GM19035 (cell line): ENCODE data around the gene PKIB.
"Not testable (repeated sequence)": the region's sequence is repeated elsewhere in the genome, so short reads cannot be mapped to it uniquely, and the experiment has no call there.

Experiments used
- ATAC-seq: cut with Tn5 transposase; IDR thresholded peaks from one replicate; pipeline ENCODE4 v1.9.1; 2021; ENCODE audit not compliant: unreplicated experiment

Gene PKIB

GRCh38 chr6:122620428-122620827 is 10.2 kb downstream of the PKIB start:
- no peak for ATAC-seq

DNA sequence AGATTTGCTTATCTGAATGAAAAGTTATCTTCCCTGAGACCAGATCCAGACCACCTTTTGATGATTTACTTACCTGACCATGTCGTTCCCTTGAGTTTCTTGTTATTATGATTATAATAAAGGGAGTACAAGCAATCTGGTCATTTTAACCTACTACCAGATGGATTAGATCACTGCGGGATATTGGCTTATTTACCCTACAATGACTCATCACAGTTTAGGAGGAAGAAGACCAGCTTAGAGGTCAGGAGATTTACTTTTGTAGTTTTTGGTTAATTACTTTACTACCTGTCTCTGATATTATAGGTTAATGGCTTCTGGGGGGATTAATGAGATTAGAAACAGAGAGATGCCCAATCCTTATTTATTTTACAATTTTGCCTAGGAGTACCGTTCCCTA is 10.7 kb downstream of the PKIB start:
- ATAC-seq = no peak

DNA sequence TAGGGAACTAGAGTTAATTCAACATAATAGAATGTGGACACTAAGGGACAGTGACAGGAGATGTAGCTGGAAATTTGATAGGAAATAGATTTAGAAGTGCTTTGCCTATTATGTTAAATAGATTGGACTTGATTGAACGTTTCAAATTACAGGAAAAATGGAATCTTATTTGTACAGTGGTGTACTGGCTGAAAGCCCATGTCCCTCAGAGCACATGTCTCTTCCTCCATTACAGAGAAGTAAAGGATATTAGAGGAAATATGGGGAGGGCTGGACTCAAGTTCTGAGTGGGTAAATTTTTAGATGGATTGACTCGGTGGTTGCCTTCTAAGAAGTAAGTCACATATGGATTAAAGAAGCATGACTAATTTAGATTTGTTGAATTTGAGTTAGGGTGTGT is 11.4 kb downstream of the PKIB start:
- ATAC-seq = no peak

GRCh38 chr6:122622479-122622878 is 12.3 kb downstream of the PKIB start:
- ATAC-seq = no peak

GRCh38 chr6:122623279-122623678 is 13.1 kb downstream of the PKIB start:
- ATAC-seq = no peak

GRCh38 chr6:122624853-122625252 is 14.6 kb downstream of the PKIB start:
- no peak for ATAC-seq

- ATAC-seq = no peak
Observed at GRCh38 chr6:122628714-122629113, 18.5 kb downstream of the PKIB start.

GRCh38 chr6:122631571-122632249 is 21.5 kb downstream of the PKIB start:
- no peak for ATAC-seq

GRCh38 chr6:122640366-122640765 is 30.2 kb downstream of the PKIB start:
- ATAC-seq = no peak

DNA sequence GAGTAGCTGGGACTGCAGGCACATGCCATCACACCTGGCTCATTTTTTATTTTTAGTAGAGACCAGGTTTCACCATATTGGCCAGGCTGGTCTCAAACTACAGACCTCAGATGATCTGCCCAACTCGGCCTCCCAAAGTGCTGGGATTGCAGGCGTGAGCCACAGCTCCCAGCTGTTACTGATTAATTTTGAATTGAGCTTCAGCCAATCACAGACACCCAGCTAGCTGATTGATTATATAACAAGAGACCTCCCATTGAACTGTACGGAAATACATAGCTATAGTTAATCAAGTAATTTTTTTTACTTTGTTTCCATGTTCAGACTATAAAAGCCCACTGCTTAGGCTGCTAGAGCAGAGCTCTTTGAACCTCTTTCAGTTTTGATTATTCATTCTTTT is 31.6 kb downstream of the PKIB start:
- no peak for ATAC-seq

GRCh38 chr6:122642604-122643003 is 32.4 kb downstream of the PKIB start:
- ATAC-seq = not testable (repeated sequence)

- no peak for ATAC-seq
Observed at GRCh38 chr6:122645256-122645655, 35.1 kb downstream of the PKIB start.

DNA sequence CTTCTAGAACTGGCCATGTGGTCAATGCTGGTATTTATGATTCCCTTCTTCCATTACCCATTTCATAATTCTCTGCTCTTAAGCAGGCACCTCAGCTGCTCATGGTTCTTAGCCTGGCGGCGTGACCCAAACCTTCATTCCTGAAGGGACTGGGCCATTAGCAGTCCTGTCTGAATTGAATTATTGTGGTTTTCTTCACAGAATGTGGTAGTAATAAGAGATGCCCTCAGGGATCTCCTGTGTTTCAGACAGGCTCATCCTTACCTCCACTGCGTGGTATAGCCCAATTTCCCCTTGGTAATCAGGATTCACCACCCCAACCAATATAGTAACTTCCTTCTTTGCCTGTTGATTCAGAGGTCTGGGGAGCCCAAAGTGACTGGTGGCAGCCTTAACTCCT is 37.6 kb downstream of the PKIB start:
- ATAC-seq = no peak

GRCh38 chr6:122648726-122649125 is 38.5 kb downstream of the PKIB start:
- ATAC-seq = no peak

DNA sequence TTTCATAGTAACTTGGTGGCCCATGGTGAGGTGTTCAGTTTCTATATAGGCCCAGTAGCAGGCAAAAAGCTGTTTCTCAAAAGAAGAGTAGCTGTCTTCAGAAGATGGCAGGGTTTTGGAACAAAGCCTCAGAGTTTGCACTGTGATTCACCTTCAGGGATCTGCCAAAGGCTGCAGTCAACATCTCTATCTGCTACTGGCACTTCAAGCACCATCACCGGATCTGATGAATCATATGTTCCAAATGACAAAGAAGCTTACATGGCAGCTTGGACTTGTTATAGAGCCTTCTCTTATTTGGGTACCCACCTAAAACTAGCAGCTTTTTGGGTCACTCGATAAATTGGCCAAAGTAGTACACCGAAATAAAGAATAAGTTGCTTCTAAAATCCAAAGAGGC is 39.5 kb downstream of the PKIB start:
- ATAC-seq = no peak

- ATAC-seq = no peak
Observed at GRCh38 chr6:122650403-122650802, 40.2 kb downstream of the PKIB start.

DNA sequence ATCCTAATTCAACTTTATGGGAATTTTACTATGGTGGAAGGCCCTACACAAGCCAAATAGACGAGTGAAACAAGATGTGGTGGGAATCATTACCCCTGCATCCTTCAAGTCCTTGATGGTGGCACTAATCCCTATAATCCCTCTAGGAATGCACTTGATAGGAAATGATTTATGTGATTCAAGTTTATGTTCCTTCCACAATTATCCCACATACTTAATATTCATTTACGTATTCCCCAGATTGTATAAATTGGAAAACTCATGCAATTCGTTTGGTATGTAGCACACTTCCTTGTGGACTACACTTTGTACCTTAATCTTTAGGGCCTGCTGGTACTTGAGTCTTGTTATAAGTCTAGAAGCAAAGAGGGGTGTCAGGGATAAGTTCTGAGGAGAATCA is 40.8 kb downstream of the PKIB start:
- no peak for ATAC-seq

DNA sequence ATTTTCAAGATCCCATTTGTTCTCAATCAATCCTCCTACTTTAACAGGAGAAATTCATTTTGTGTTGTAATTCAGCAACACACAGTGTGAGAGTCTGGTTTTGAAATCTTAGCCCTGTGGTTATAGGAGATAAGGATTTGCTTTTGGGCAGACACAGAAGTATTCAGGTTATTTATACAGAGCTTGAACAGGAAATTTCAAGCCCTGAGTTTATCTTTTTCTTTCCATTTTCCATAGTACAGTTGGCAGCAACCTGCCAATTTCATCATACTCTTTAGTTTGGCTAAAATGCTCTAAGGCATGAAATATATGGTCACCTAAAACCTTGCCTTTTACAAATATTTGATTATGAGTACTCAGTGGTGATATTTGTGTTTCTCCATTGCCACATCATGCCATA is 41.4 kb downstream of the PKIB start:
- ATAC-seq = no peak

GRCh38 chr6:122652431-122652830 is 42.2 kb downstream of the PKIB start:
- ATAC-seq = no peak

- no peak for ATAC-seq
Observed at GRCh38 chr6:122653094-122653493, 42.9 kb downstream of the PKIB start.

GRCh38 chr6:122654012-122654411 is 43.8 kb downstream of the PKIB start:
- no peak for ATAC-seq

DNA sequence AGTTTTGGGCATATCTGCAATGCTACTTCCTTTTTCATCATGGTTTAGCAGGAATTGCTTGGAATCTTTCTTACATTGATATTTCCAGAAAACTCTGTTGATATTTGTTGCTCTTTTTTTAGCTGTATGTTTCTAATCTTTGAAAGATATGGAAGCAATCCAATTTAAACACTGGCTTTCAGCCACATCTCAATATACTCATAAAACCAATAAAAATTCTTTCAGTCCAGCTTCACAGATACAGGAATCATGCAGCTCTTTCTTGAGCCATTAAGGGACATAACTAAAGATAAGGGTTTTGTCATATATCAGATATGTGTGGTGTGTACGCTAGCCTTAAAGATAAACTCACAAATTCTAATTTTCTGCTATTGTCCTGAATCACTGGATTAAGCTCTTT is 47.4 kb downstream of the PKIB start:
- no peak for ATAC-seq

GRCh38 chr6:122660296-122660695 is 50.1 kb downstream of the PKIB start:
- no peak for ATAC-seq
